Ascending aorta (tissue), 2 donors: ENCODE results near the gene PLG. TPM values are rescaled to one million over a fixed set of nuclear protein-coding genes. Genes with fewer than 3 reads are reported as not detected.
"Not testable (repeated sequence)": the region's sequence is repeated elsewhere in the genome, so short reads cannot be mapped to it uniquely, and the experiment has no call there.

Source experiments
- DNase-seq, 2 donors: peaks; one replicate each; pipeline ENCODE4 v3.0.0-alpha.2; 2019; ENCODE audit warnings: low spot score in 2 of 2
- H3K27ac ChIP-seq, 2 donors: fragments of 200-600 bp; sonication (generic); one replicate each; pipeline ENCODE4 v1.5.1; 2016 to 2017; ENCODE audit warnings: mild to moderate bottlenecking in 1 of 2
- H3K27me3 ChIP-seq: fragments of 200-600 bp; sonication (generic); one replicate; pipeline ENCODE4 v1.5.1; 2017
- H3K36me3 ChIP-seq, 2 donors: fragments of 200-600 bp; sonication (generic); one replicate each; pipeline ENCODE4 v1.5.1; 2016
- H3K4me1 ChIP-seq, 2 donors: fragments of 200-600 bp; sonication (generic); one replicate each; pipeline ENCODE4 v1.5.1; 2016 to 2017; ENCODE audit warnings: mild to moderate bottlenecking in 1 of 2
- H3K4me3 ChIP-seq, 2 donors: fragments of 200-600 bp; sonication (generic); one replicate each; pipeline ENCODE4 v1.5.1; 2016 to 2017; ENCODE audit warnings: mild to moderate bottlenecking in 1 of 2
- H3K9me3 ChIP-seq, 2 donors: fragments of 200-600 bp; sonication (generic); one replicate each; pipeline ENCODE4 v1.5.1; 2016
- CTCF ChIP-seq, 3 experiments: fragments of 200-600 bp in 2 of 3; fragments of 450-650 bp in 1 of 3; sonication (generic) in 2 of 3; IDR thresholded peaks; one replicate each; pipeline ENCODE4 v1.5.1; 2016 to 2019; ENCODE audit warnings: antibody characterized with exemption in 3 of 3, mild to moderate bottlenecking in 1 of 3, moderate library complexity in 1 of 3
- intact Hi-C: fragments of 100-400 bp; cut with DNase I; formaldehyde crosslinking; loops from one replicate; pipeline ENCODE4 v1.15.1; 2023
- total RNA-seq: library from RNA; depleted of rRNA; stranded (reverse); fragments of >200 nt; gene quantifications from one replicate; pipeline ENCODE4 v1.1.0, GENCODE V29; 2016

PLG gene
- total RNA-seq, result 10.7 TPM

- H3K4me1 ChIP-seq, H3K27me3 ChIP-seq, H3K9me3 ChIP-seq, H3K4me3 ChIP-seq, H3K27ac ChIP-seq, DNase-seq, intact Hi-C loops, H3K36me3 ChIP-seq: not testable (repeated sequence)
Observed at GRCh38 chr6:160701918-160702680, at the start of gene PLG. Gene PLG, plus strand, starts transcription at chr6:160702244. Its CDS starts 61 bp downstream, at chr6:160702305.

- Histone ChIP-seq H3K27ac (no peak overlapping the region), H3K4me3 (no peak overlapping the region), H3K36me3 (no peaks in the 10 kb centered on the region), H3K27me3 (no peaks in the 10 kb centered on the region), H3K9me3 (no peaks in the 10 kb centered on the region), H3K4me1 (no peaks in the 10 kb centered on the region)
- TF ChIP-seq CTCF (IDR thresholded peaks at IDR 0.05), result no peak
- intact Hi-C loops, result no loop called here
- no peak for DNase-seq
Observed at GRCh38 chr6:160659562-160659961, 42.5 kb upstream of the PLG start.

- intact Hi-C loops, result no loop called here
- DNase-seq, result no peak
- H3K9me3 ChIP-seq, result no peaks in the 10 kb centered on the region
- H3K4me1 ChIP-seq, result no peaks in the 10 kb centered on the region
- H3K36me3 ChIP-seq, result no peaks in the 10 kb centered on the region
- H3K4me3 ChIP-seq, result no peak overlapping the region
- TF ChIP-seq CTCF (IDR thresholded peaks at IDR 0.05), result no peak
- no peak overlapping the region for H3K27ac ChIP-seq
- H3K27me3 ChIP-seq, result no peaks in the 10 kb centered on the region
Observed at GRCh38 chr6:160661216-160661615, 40.8 kb upstream of the PLG start.

- Histone ChIP-seq H3K9me3 (no peaks in the 10 kb centered on the region), H3K4me3 (no peak overlapping the region), H3K36me3 (no peaks in the 10 kb centered on the region), H3K27ac (no peak overlapping the region), H3K27me3 (no peaks in the 10 kb centered on the region), H3K4me1 (no peaks in the 10 kb centered on the region)
- no peak for TF ChIP-seq CTCF (IDR thresholded peaks at IDR 0.05)
- intact Hi-C loops, result no loop called here
- no peak for DNase-seq
Observed at GRCh38 chr6:160662429-160662828, 39.6 kb upstream of the PLG start.

DNA sequence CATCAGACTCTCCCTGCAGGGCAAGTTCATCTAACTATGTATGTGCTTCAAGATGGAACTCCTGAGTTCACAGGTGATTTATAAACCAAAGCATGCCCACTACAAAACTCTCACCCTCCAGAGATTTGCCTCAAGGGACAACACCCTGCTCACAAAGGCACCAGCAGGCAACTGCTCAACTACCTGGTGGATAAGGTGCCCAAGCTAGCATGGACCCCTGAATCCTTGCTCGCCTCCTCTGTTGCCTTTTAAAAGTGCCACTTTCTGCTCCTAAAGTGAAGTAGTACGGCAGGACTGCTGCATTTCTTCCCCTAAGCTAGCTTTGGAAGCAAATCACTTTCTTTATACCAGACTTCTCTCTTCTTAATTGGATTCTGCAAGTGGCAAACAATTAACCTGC lies 39.2 kb upstream of the PLG start:
- no peaks in the 10 kb centered on the region for H3K9me3 ChIP-seq
- no peak overlapping the region for H3K4me3 ChIP-seq
- TF ChIP-seq CTCF (IDR thresholded peaks at IDR 0.05), result no peak
- no peak for DNase-seq
- H3K4me1 ChIP-seq, result no peaks in the 10 kb centered on the region
- no peaks in the 10 kb centered on the region for H3K36me3 ChIP-seq
- intact Hi-C loops, result no loop called here
- H3K27ac ChIP-seq, result no peak overlapping the region
- no peaks in the 10 kb centered on the region for H3K27me3 ChIP-seq

DNA sequence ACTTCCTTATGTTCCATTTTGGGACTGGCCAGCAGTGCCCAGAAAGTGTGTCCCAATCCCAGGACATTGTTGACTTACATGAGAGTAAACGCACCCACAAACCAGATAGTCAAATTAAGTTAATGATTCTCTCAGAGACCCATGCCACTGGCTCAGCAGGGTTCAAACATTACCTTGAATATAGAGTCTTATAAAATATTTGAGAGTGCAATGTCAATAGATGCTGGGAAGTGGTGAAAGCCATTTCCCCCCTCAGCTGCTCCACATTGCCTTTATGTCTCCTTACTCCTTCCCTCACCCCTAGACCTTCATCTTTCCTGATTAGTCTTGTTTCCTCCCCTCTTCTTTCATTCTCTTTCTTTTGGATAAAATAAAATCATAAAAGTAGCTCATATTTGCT lies 37.8 kb upstream of the PLG start, which contains the start of gene LPA:
Gene LPA (minus strand): TSS at position 78 of the 400 bp plus-strand sequence. CDS start 61 bp downstream, at position 17.
- H3K27ac ChIP-seq, H3K27me3 ChIP-seq, H3K9me3 ChIP-seq, H3K36me3 ChIP-seq, H3K4me1 ChIP-seq, DNase-seq, H3K4me3 ChIP-seq, intact Hi-C loops: not testable (repeated sequence)
